B cell (primary cell): ENCODE data around the gene HLA-DRB1. TPM values are rescaled to one million over a fixed set of nuclear protein-coding genes. Genes with fewer than 3 reads are reported as not detected.

Source experiments
- ATAC-seq: fragments of 200-7000 bp; cut with Tn5 transposase; one replicate; pipeline ENCODE4 v1.10.0; 2021; ENCODE audit warnings: low read depth, mild to moderate bottlenecking, moderate number of reproducible peaks, moderate library complexity
- CTCF ChIA-PET: fragments of 350-600 bp; sonication (Branson Sonifier 250); formaldehyde crosslinking; loops from one replicate; lab custom pipeline; 2021; ENCODE audit warnings: antibody characterized with exemption, inconsistent platforms; lab: Charles Lee
- POLR2A ChIA-PET: fragments of 350-600 bp; sonication (Branson Sonifier 250); formaldehyde crosslinking; loops from one replicate; lab custom pipeline; 2021; ENCODE audit warnings: antibody characterized with exemption; lab: Charles Lee
- DNase-seq: peaks from one replicate; pipeline ENCODE4 v3.0.0; 2013
- H2AFZ ChIP-seq: 2 replicates; pipeline ENCODE4 v1.6.1; 2012; ENCODE audit warnings: mild to moderate bottlenecking, low read depth, low read length; ENCODE audit not compliant: insufficient read depth, poor library complexity, severe bottlenecking
- H3K27ac ChIP-seq, 2 donors: 1 replicate in 1 of 2; 2 replicates in 1 of 2; pipeline ENCODE4 v1.5.1; 2012 to 2013; ENCODE audit warnings: low read length in 2 of 2, mild to moderate bottlenecking in 2 of 2, moderate library complexity in 1 of 2
- H3K27me3 ChIP-seq, 4 experiments: fragments of 200-600 bp in 1 of 4; sonication (generic) in 1 of 4; replicated peaks in 1 of 4; 1 replicate in 2 of 4; 2 replicates in 2 of 4; pipeline versions ENCODE4 v1.6.1 to v1.7.0; 2013 to 2016; ENCODE audit warnings: low read length in 3 of 4, mild to moderate bottlenecking in 2 of 4, mixed read lengths in 1 of 4, moderate library complexity in 1 of 4; ENCODE audit not compliant: insufficient read depth in 4 of 4, control insufficient read depth in 3 of 4; ENCODE audit errors: control extremely low read depth in 1 of 4
- H3K36me3 ChIP-seq, 2 experiments: replicated peaks in 1 of 2; 1 replicate in 1 of 2; 2 replicates in 1 of 2; pipeline versions ENCODE4 v1.6.1 to v1.7.1; 2013; ENCODE audit warnings: low read length in 1 of 2; ENCODE audit not compliant: insufficient read depth in 2 of 2, control insufficient read depth in 1 of 2; ENCODE audit errors: control extremely low read depth in 1 of 2, extremely low read depth in 1 of 2
- H3K4me1 ChIP-seq, 2 donors: fragments of 200-600 bp in 1 of 2; sonication (generic) in 1 of 2; 1 replicate in 1 of 2; 2 replicates in 1 of 2; pipeline versions ENCODE4 v1.5.1 to v1.6.1; 2013 to 2017; ENCODE audit warnings: low read length in 2 of 2; ENCODE audit not compliant: control insufficient read depth in 2 of 2, insufficient read depth in 2 of 2
- H3K4me2 ChIP-seq: replicated peaks from 2 replicates; pipeline ENCODE3; 2012; ENCODE audit warnings: mild to moderate bottlenecking, low read depth, low read length; ENCODE audit not compliant: poor library complexity, severe bottlenecking
- H3K4me3 ChIP-seq, 5 experiments: fragments of 200-600 bp in 1 of 5; sonication (generic) in 1 of 5; 1 replicate in 3 of 5; 2 replicates in 2 of 5; pipeline versions ENCODE4 v1.5.1 to v1.7.0; 2011 to 2016; ENCODE audit warnings: low read length in 4 of 5, mild to moderate bottlenecking in 4 of 5, low read depth in 2 of 5, control low read depth in 1 of 5, moderate library complexity in 1 of 5; ENCODE audit not compliant: insufficient read depth in 1 of 5; ENCODE audit errors: control extremely low read depth in 1 of 5, extremely low read depth in 1 of 5
- H3K79me2 ChIP-seq: fragments of 200-600 bp; sonication (generic); one replicate; pipeline ENCODE4 v1.6.0; 2016; ENCODE audit warnings: low read length; ENCODE audit not compliant: control insufficient read depth, insufficient read depth
- H3K9ac ChIP-seq: fragments of 200-600 bp; sonication (generic); 2 replicates; pipeline ENCODE4 v1.6.1; 2017; ENCODE audit warnings: mild to moderate bottlenecking, low read length, moderate library complexity
- H3K9me3 ChIP-seq, 3 donors: one replicate each; pipeline versions ENCODE4 v1.6.1 to v1.7.1; 2013; ENCODE audit warnings: low read length in 2 of 3; ENCODE audit not compliant: control insufficient read depth in 2 of 3, insufficient read depth in 1 of 3; ENCODE audit errors: control extremely low read depth in 1 of 3
- H4K20me1 ChIP-seq: 2 replicates; pipeline ENCODE4 v1.6.0; 2012; ENCODE audit warnings: mild to moderate bottlenecking, low read length; ENCODE audit not compliant: insufficient read depth, control insufficient read depth, poor library complexity, severe bottlenecking
- H3K27ac Mint-ChIP-seq: one replicate; pipeline ENCODE4 v1.8.0; 2021; ENCODE audit warnings: mixed read lengths
- H3K27me3 Mint-ChIP-seq: one replicate; pipeline ENCODE4 v1.8.0; 2021; ENCODE audit warnings: mixed read lengths
- H3K4me1 Mint-ChIP-seq: one replicate; pipeline ENCODE4 v1.8.0; 2021; ENCODE audit warnings: mixed read lengths
- H3K4me3 Mint-ChIP-seq: one replicate; pipeline ENCODE4 v1.8.0; 2021; ENCODE audit warnings: mixed read lengths
- H3K9me3 Mint-ChIP-seq: one replicate; pipeline ENCODE4 v1.8.0; 2022; ENCODE audit warnings: mixed read lengths; ENCODE audit not compliant: insufficient read depth
- EZH2 ChIP-seq: IDR thresholded peaks from 2 replicates; pipeline ENCODE4 v1.6.1; 2012; ENCODE audit warnings: borderline replicate concordance, low read depth, mild to moderate bottlenecking, moderate library complexity, low read length; ENCODE audit not compliant: insufficient read depth, poor library complexity, severe bottlenecking
- WGBS: methylation state at CpG from one replicate; pipeline ENCODE4 v1.1.5; 2013; ENCODE audit warnings: missing lambda C conversion rate; ENCODE audit not compliant: insufficient coverage; 5-methylcytosine and 5-hydroxymethylcytosine counted together
- intact Hi-C: fragments of 100-400 bp; cut with micrococcal nuclease; formaldehyde crosslinking; loops from one replicate; pipeline ENCODE4 v1.10.0; 2022
- polyA plus RNA-seq: library from polyadenylated mRNA; depleted of rRNA; stranded (reverse); fragments of >200 nt; gene quantifications from 2 replicates; pipeline ENCODE4 v1.2.3, GENCODE V29; 2012
- total RNA-seq, 2 donors: library from RNA; stranded (reverse); fragments of 120-200 nt in 1 of 2; gene quantifications; 1 replicate in 1 of 2; 2 replicates in 1 of 2; pipeline versions ENCODE4 v1.2.3 to v1.2.4, GENCODE V29; 2013 to 2022
- TF ChIP-seq, protein P1 (sequence below): fragments of 200-600 bp; IDR thresholded peaks from one replicate; pipeline ENCODE4 v1.8.0; 2022; ENCODE audit warnings: antibody characterized with exemption, mild to moderate bottlenecking

The HLA-DRB1 gene
- total and polyA plus RNA-seq, 2 donors (not counting 1 experiment from before 2014, with no cell fraction given) = 559 to 1,240 TPM

DNA sequence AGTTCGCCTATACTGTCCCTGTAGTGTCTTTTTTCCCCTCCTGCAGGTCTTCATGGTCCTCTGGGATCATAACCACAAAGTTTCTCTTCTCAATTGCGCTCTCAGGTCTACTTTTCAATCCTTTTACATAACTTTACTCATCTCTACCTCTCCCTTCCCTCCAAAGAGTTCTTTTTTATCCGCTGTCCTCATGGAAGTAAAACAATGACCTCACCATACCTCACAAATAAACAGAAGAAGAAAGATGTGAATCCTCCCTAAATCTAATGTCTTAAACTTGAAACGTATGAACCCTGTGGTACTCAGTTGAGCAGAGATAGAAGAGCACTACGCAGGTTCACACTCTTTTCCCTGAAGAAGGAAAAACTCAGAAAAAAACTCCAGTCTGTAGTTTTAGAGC is 35.5 kb upstream of the HLA-DRB1 start:
- no peak overlapping the region for H2AFZ ChIP-seq
- H3K27me3 ChIP-seq = no peaks in the 10 kb centered on the region
- ChIA-PET CTCF (no interaction called here), POLR2A (interaction anchor here (0.9 to 2.0 kb wide), 4 partner anchors 11 to 183 kb away, joined by 4 to 15 read pairs (median 4); partner anchors contain the start of gene HLA-DQA1)
- Mint-ChIP-seq H3K27me3 (no peaks in the 10 kb centered on the region), H3K9me3 (no peaks in the 10 kb centered on the region), H3K4me3 (peak overlapping the region; percentile 77), H3K4me1 (peaks cover 82% of the 10 kb centered on the region), H3K27ac (peak overlapping the region; percentile 97)
- TF ChIP-seq EZH2 = no peak
- TF ChIP-seq, protein P1, sequence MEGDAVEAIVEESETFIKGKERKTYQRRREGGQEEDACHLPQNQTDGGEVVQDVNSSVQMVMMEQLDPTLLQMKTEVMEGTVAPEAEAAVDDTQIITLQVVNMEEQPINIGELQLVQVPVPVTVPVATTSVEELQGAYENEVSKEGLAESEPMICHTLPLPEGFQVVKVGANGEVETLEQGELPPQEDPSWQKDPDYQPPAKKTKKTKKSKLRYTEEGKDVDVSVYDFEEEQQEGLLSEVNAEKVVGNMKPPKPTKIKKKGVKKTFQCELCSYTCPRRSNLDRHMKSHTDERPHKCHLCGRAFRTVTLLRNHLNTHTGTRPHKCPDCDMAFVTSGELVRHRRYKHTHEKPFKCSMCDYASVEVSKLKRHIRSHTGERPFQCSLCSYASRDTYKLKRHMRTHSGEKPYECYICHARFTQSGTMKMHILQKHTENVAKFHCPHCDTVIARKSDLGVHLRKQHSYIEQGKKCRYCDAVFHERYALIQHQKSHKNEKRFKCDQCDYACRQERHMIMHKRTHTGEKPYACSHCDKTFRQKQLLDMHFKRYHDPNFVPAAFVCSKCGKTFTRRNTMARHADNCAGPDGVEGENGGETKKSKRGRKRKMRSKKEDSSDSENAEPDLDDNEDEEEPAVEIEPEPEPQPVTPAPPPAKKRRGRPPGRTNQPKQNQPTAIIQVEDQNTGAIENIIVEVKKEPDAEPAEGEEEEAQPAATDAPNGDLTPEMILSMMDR = no peak
- peaks cover 39% of the 10 kb centered on the region for H3K79me2 ChIP-seq
- 21% methylated on average over 4 of the region's 5 CpGs for WGBS
- H3K4me3 ChIP-seq = peak overlapping the region in 2 of 5 experiments; percentile 5 to 29
- no peaks in the 10 kb centered on the region for H3K9me3 ChIP-seq
- intact Hi-C loops = no loop called here
- DNase-seq (peak; percentile 67), ATAC-seq (no peak)
- peak overlapping the region; percentile 35 for H3K9ac ChIP-seq
- H3K27ac ChIP-seq = peak overlapping the region; percentile 93 to 97
- peaks cover 68 to 70% of the 10 kb centered on the region in 2 donors for H3K4me1 ChIP-seq
- H4K20me1 ChIP-seq = no peaks in the 10 kb centered on the region
- H3K36me3 ChIP-seq = no peaks in the 10 kb centered on the region
- H3K4me2 ChIP-seq = peak overlapping the region; percentile 71

DNA sequence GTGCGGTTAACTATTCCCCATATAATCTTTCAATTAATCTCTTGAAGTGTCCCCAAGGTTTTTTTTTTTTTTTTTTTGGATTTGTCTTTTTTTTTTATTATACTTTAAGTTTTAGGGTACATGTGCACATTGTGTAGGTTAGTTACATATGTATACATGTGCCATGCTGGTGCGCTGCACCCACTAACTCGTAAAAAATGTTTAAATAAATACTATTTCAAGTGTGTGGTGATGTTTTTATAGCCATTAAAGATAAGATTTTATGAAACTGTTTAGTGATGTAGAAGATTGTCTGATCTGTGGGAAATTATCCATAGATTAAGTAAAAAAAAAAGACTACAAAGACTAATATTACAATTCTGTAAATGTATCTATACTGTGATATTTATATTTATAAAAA is 34.9 kb upstream of the HLA-DRB1 start:
- peaks cover 70 to 71% of the 10 kb centered on the region in 2 donors for H3K4me1 ChIP-seq
- Mint-ChIP-seq H3K4me1 (peaks cover 80% of the 10 kb centered on the region), H3K27ac (peak overlapping the region; percentile 98), H3K9me3 (no peaks in the 10 kb centered on the region), H3K4me3 (peak overlapping the region; percentile 66), H3K27me3 (no peaks in the 10 kb centered on the region)
- H3K36me3 ChIP-seq = no peaks in the 10 kb centered on the region
- POLR2A ChIA-PET = interaction anchor here (2.5 to 3.3 kb wide), 2 partner anchors 11 to 95 kb away, joined by 14 to 82 read pairs; partner anchors contain the start of genes HLA-DQA1 and HLA-DRB5
- no peaks in the 10 kb centered on the region for H3K27me3 ChIP-seq
- TF ChIP-seq, protein P1 = no peak
- no peak for TF ChIP-seq EZH2
- intact Hi-C loops = loop anchor here (5.0 kb wide), 1 partner anchor 37 kb away; the partner anchor contains the start of gene HLA-DRB1
- H3K9ac ChIP-seq = peak overlapping the region; percentile 49
- H3K27ac ChIP-seq = peak overlapping the region; percentile 97 to 99
- no peak overlapping the region for H3K4me3 ChIP-seq
- H3K4me2 ChIP-seq = peak overlapping the region; percentile 71
- no CpG with 5 or more reads among the region's 3 CpGs for WGBS
- DNase-seq (no peak), ATAC-seq (no peak)
- H2AFZ ChIP-seq = no peak overlapping the region
- H3K79me2 ChIP-seq = peaks cover 40% of the 10 kb centered on the region
- CTCF ChIA-PET = interaction anchor here (1.3 kb wide), 1 partner anchor 214 kb away, joined by 3 read pairs; the partner anchor contains the start of gene TAP2
- no peaks in the 10 kb centered on the region for H4K20me1 ChIP-seq
- peaks cover 0 to under 1% (median 0%) of the 10 kb centered on the region in 3 donors for H3K9me3 ChIP-seq
